HG02870 (cell line): ENCODE results near the gene LSM14B.

ENCODE experiments used
- ATAC-seq: cut with Tn5 transposase; IDR thresholded peaks from one replicate; pipeline ENCODE4 v1.9.1; 2021; ENCODE audit warnings: mild to moderate bottlenecking, moderate library complexity; ENCODE audit not compliant: unreplicated experiment

LSM14B gene

GRCh38 chr20:62160876-62161275 is 38.6 kb downstream of the LSM14B start:
- ATAC-seq: no peak

- ATAC-seq: no peak
These were observed 39.1 kb downstream of the LSM14B start for GRCh38 chr20:62161347-62161746.

- no peak for ATAC-seq
These were observed 40.6 kb downstream of the LSM14B start for GRCh38 chr20:62162765-62163484.

GRCh38 chr20:62163485-62163865 is 41.2 kb downstream of the LSM14B start:
- ATAC-seq: no peak

- no peak for ATAC-seq
These were observed 41.9 kb downstream of the LSM14B start for GRCh38 chr20:62163986-62164762.

GRCh38 chr20:62164879-62165761 is 42.8 kb downstream of the LSM14B start:
- ATAC-seq: no peak

- no peak for ATAC-seq
These were observed 43.6 kb downstream of the LSM14B start for GRCh38 chr20:62165762-62166399.

GRCh38 chr20:62167474-62167873 is 45.2 kb downstream of the LSM14B start:
- no peak for ATAC-seq

- no peak for ATAC-seq
These were observed 45.8 kb downstream of the LSM14B start for GRCh38 chr20:62168061-62168460.

GRCh38 chr20:62168890-62169435 is 46.7 kb downstream of the LSM14B start:
- ATAC-seq: no peak

GRCh38 chr20:62170536-62170935 is 48.3 kb downstream of the LSM14B start:
- ATAC-seq: no peak

GRCh38 chr20:62171245-62171644 is 49.0 kb downstream of the LSM14B start:
- no peak for ATAC-seq

- ATAC-seq: no peak
These were observed 50.4 kb downstream of the LSM14B start for GRCh38 chr20:62172666-62173065.

GRCh38 chr20:62174021-62174804 is 51.9 kb downstream of the LSM14B start:
- no peak for ATAC-seq

- no peak for ATAC-seq
These were observed 52.8 kb downstream of the LSM14B start for GRCh38 chr20:62174870-62175624.

- ATAC-seq: no peak
These were observed 53.4 kb downstream of the LSM14B start for GRCh38 chr20:62175711-62176110.

GRCh38 chr20:62176866-62177265 is 54.6 kb downstream of the LSM14B start:
- ATAC-seq: no peak

GRCh38 chr20:62177307-62177706 is 55.0 kb downstream of the LSM14B start:
- ATAC-seq: no peak
